Measurements from ENCODE around the gene CHMP2B. TPM values are rescaled to one million over a fixed set of nuclear protein-coding genes. Genes with fewer than 3 reads are reported as not detected.

CHMP2B gene
- total RNA-seq, 6 donors from 2014 or later = 15.7 to 56.3 (median 38.9) TPM

- no peak overlapping the region for H3K27ac ChIP-seq
- ATAC-seq (ENCODE audit: low FRiP score in 2 of 2) (no peak), DNase-seq (no peak)
- H3K4me3 ChIP-seq = no peak overlapping the region
- no peaks in the 10 kb centered on the region for H3K9me3 ChIP-seq
- no peaks in the 10 kb centered on the region for H3K27me3 ChIP-seq
- H3K36me3 ChIP-seq = no peaks in the 10 kb centered on the region
- H3K4me1 ChIP-seq = peaks cover 0 to 3% (median 0%) of the 10 kb centered on the region in 4 donors
- TF ChIP-seq CTCF (IDR thresholded peaks at IDR 0.05) = no peak
- TF ChIP-seq POLR2AphosphoS5 (IDR thresholded peaks at IDR 0.05) = no peak
- TF ChIP-seq EP300 (IDR thresholded peaks at IDR 0.05) = no peak
- no peak for TF ChIP-seq POLR2A (IDR thresholded peaks at IDR 0.05)
- 78 to 79% methylated on average over 4 of the region's 4 CpGs for WGBS, 2 donors
Measured at GRCh38 chr3:87268646-87269211, 41.6 kb downstream of the CHMP2B start.

GRCh38 chr3:87269723-87270122, 42.6 kb downstream of the CHMP2B start:
- no peak for DNase-seq
- no peaks in the 10 kb centered on the region for H3K36me3 ChIP-seq
- no peaks in the 10 kb centered on the region for H3K27me3 ChIP-seq
- TF ChIP-seq CTCF (IDR thresholded peaks at IDR 0.05) (no peak), EP300 (IDR thresholded peaks at IDR 0.05) (no peak), POLR2A (IDR thresholded peaks at IDR 0.05) (no peak)
- no peak overlapping the region for H3K27ac ChIP-seq
- ATAC-seq (ENCODE audit: low FRiP score in 2 of 2) = no peak
- no peaks in the 10 kb centered on the region for H3K9me3 ChIP-seq
- no peak overlapping the region for H3K4me3 ChIP-seq
- H3K4me1 ChIP-seq = peaks cover 0 to 3% (median 0%) of the 10 kb centered on the region in 4 donors

- no peak for ATAC-seq (ENCODE audit: low FRiP score in 2 of 2)
- DNase-seq = no peak
- no peaks in the 10 kb centered on the region for H3K27me3 ChIP-seq
- TF ChIP-seq CTCF (IDR thresholded peaks at IDR 0.05) = no peak
- TF ChIP-seq POLR2A (IDR thresholded peaks at IDR 0.05) = no peak
- no peak for TF ChIP-seq POLR2AphosphoS5 (IDR thresholded peaks at IDR 0.05)
- no peak for TF ChIP-seq EP300 (IDR thresholded peaks at IDR 0.05)
- 23 to 24% methylated on average over 4 of the region's 4 CpGs for WGBS, 2 donors
- no peak overlapping the region for H3K4me3 ChIP-seq
- H3K9me3 ChIP-seq = no peaks in the 10 kb centered on the region
- H3K4me1 ChIP-seq = peaks cover 0 to 3% (median 0%) of the 10 kb centered on the region in 4 donors
- H3K27ac ChIP-seq = peak overlapping the region in 2 of 4 donors; percentile 12 to 16
- H3K36me3 ChIP-seq = no peaks in the 10 kb centered on the region
Measured at GRCh38 chr3:87270908-87271700, 44.0 kb downstream of the CHMP2B start.

- TF ChIP-seq EP300 (IDR thresholded peaks at IDR 0.05) (no peak), POLR2A (IDR thresholded peaks at IDR 0.05) (no peak), CTCF (IDR thresholded peaks at IDR 0.05) (no peak), POLR2AphosphoS5 (IDR thresholded peaks at IDR 0.05) (no peak)
- Histone ChIP-seq H3K27ac (no peak overlapping the region), H3K4me1 (peaks cover 0 to 3% (median 0%) of the 10 kb centered on the region in 4 donors), H3K4me3 (no peak overlapping the region), H3K27me3 (no peaks in the 10 kb centered on the region), H3K36me3 (no peaks in the 10 kb centered on the region), H3K9me3 (no peaks in the 10 kb centered on the region)
- 76 to 91% methylated on average over 4 of the region's 4 CpGs for WGBS, 2 donors
- ATAC-seq (ENCODE audit: low FRiP score in 2 of 2) (no peak), DNase-seq (no peak)
Measured at GRCh38 chr3:87272718-87273341, 45.7 kb downstream of the CHMP2B start.

All from upper lobe of left lung (tissue), 6 donors.